H1 (cell line): ENCODE data around the gene MPRIP. TPM values are rescaled to one million over a fixed set of nuclear protein-coding genes. Genes with fewer than 3 reads are reported as not detected.
"Not testable (repeated sequence)": the region's sequence is repeated elsewhere in the genome, so short reads cannot be mapped to it uniquely, and the experiment has no call there.

ENCODE experiments used
- CTCF ChIA-PET: fragments of 300-600 bp; sonication (Branson Sonifier 250); formaldehyde crosslinking; loops from one replicate; lab custom pipeline; 2021; ENCODE audit not compliant: partially characterized antibody; lab: Charles Lee
- POLR2A ChIA-PET: fragments of 300-600 bp; sonication (Branson Sonifier 250); formaldehyde crosslinking; loops from one replicate; lab custom pipeline; 2021; ENCODE audit warnings: inconsistent platforms; ENCODE audit not compliant: partially characterized antibody; lab: Charles Lee
- DNase-seq, 2 experiments: peaks; one replicate each; pipeline versions ENCODE4 v3.0.0 to v3.0.0-alpha.2; 2010 to 2022; ENCODE audit warnings: low spot score in 2 of 2, low read depth in 1 of 2, mixed read lengths in 1 of 2
- FAIRE-seq: peaks from 2 replicates; lab custom pipeline; 2011; peaks lifted over from hg19 to GRCh38; lab: Jason Lieb, UNC
- H2AFZ ChIP-seq: 2 replicates; pipeline ENCODE4 v1.8.1; 2012; ENCODE audit warnings: low read length, inconsistent platforms
- H2AK5ac ChIP-seq: 2 replicates; pipeline ENCODE4 v1.6.1; 2013; ENCODE audit warnings: low read depth, low read length
- H2BK120ac ChIP-seq: replicated peaks from 2 replicates; pipeline ENCODE3; 2013; ENCODE audit warnings: low read depth, low read length, inconsistent platforms
- H2BK12ac ChIP-seq: 2 replicates; pipeline ENCODE4 v1.6.1; 2013; ENCODE audit warnings: low read depth, low read length
- H2BK15ac ChIP-seq: 2 replicates; pipeline ENCODE4 v1.6.1; 2013; ENCODE audit warnings: low read length
- H2BK20ac ChIP-seq: 2 replicates; pipeline ENCODE4 v1.6.1; 2013; ENCODE audit warnings: low read length
- H2BK5ac ChIP-seq: 2 replicates; pipeline ENCODE4 v1.6.1; 2013; ENCODE audit warnings: low read depth, low read length
- H3K14ac ChIP-seq: 2 replicates; pipeline ENCODE4 v1.6.1; 2013; ENCODE audit warnings: inconsistent platforms; ENCODE audit not compliant: insufficient read length
- H3K18ac ChIP-seq: 2 replicates; pipeline ENCODE4 v1.6.1; 2013; ENCODE audit warnings: low read length; ENCODE audit errors: extremely low read depth
- H3K23ac ChIP-seq: 2 replicates; pipeline ENCODE4 v1.6.1; 2013; ENCODE audit warnings: inconsistent platforms; ENCODE audit not compliant: insufficient read length
- H3K23me2 ChIP-seq: 2 replicates; pipeline ENCODE4 v1.6.1; 2013; ENCODE audit warnings: low read depth, low read length
- H3K27ac ChIP-seq: 2 replicates; pipeline ENCODE4 v1.6.1; 2011; ENCODE audit warnings: low read depth, low read length, inconsistent platforms
- H3K27me3 ChIP-seq, 4 experiments: replicated peaks in 1 of 4; 1 replicate in 1 of 4; 2 replicates in 3 of 4; pipeline versions ENCODE4 v1.6.1 to v1.8.1; 2011 to 2013; ENCODE audit warnings: low read length in 3 of 4, mild to moderate bottlenecking in 3 of 4, inconsistent platforms in 2 of 4, mixed read lengths in 2 of 4, moderate library complexity in 1 of 4; ENCODE audit not compliant: control insufficient read depth in 3 of 4, insufficient read depth in 3 of 4; ENCODE audit errors: extremely low read depth in 1 of 4
- H3K36me3 ChIP-seq, 4 experiments: 2 replicates each; pipeline versions ENCODE4 v1.6.1 to v1.8.1; 2011 to 2013; ENCODE audit warnings: mild to moderate bottlenecking in 4 of 4, low read length in 3 of 4, moderate library complexity in 2 of 4, control low read depth in 1 of 4, inconsistent platforms in 1 of 4; ENCODE audit not compliant: insufficient read depth in 4 of 4, control insufficient read depth in 2 of 4
- H3K4ac ChIP-seq: replicated peaks from 2 replicates; pipeline ENCODE3; 2013; ENCODE audit warnings: low read length, low read depth, mixed read lengths, inconsistent platforms; ENCODE audit not compliant: insufficient read length
- H3K4me1 ChIP-seq, 4 experiments: replicated peaks in 1 of 4; 1 replicate in 1 of 4; 2 replicates in 3 of 4; pipeline versions ENCODE4 v1.6.1 to v1.8.1; 2011 to 2013; ENCODE audit warnings: low read length in 3 of 4, inconsistent platforms in 2 of 4, mixed read lengths in 1 of 4; ENCODE audit not compliant: insufficient read depth in 4 of 4, control insufficient read depth in 3 of 4
- H3K4me2 ChIP-seq, 2 experiments: 2 replicates each; pipeline versions ENCODE4 v1.6.1 to v1.8.1; 2011 to 2013; ENCODE audit warnings: low read depth in 2 of 2, low read length in 2 of 2, control low read depth in 1 of 2, inconsistent platforms in 1 of 2, mild to moderate bottlenecking in 1 of 2; ENCODE audit not compliant: insufficient read depth in 1 of 2
- H3K4me3 ChIP-seq, 4 experiments: fragments of 200-600, 300-600 bp in 1 of 4; sonication (generic), shearing (Covaris generic), sonication (Bioruptor Twin) in 1 of 4; 2 replicates each; pipeline versions ENCODE4 v1.5.1 to v1.8.1; 2011 to 2016; ENCODE audit warnings: low read length in 4 of 4, low read depth in 3 of 4, control low read depth in 2 of 4, inconsistent platforms in 2 of 4, mild to moderate bottlenecking in 2 of 4, mixed read lengths in 1 of 4, moderate library complexity in 1 of 4; ENCODE audit not compliant: insufficient read depth in 2 of 4; ENCODE audit errors: extremely low read depth in 1 of 4
- H3K56ac ChIP-seq: replicated peaks from 2 replicates; pipeline ENCODE3; 2013; ENCODE audit warnings: low read depth, mild to moderate bottlenecking, mixed read lengths, low read length, inconsistent platforms; ENCODE audit not compliant: insufficient read length
- H3K79me1 ChIP-seq: 2 replicates; pipeline ENCODE4 v1.6.1; 2013; ENCODE audit warnings: low read depth, low read length, control low read depth
- H3K79me2 ChIP-seq, 2 experiments: 2 replicates each; pipeline versions ENCODE4 v1.6.1 to v1.8.1; 2012 to 2013; ENCODE audit warnings: low read length in 2 of 2, mild to moderate bottlenecking in 2 of 2, inconsistent platforms in 1 of 2; ENCODE audit not compliant: insufficient read depth in 2 of 2, control insufficient read depth in 1 of 2
- H3K9ac ChIP-seq, 4 experiments: replicated peaks in 1 of 4; 1 replicate in 1 of 4; 2 replicates in 3 of 4; pipeline versions ENCODE4 v1.6.1 to v1.8.1; 2011 to 2013; ENCODE audit warnings: low read depth in 3 of 4, low read length in 3 of 4, control low read depth in 2 of 4, mild to moderate bottlenecking in 2 of 4, moderate library complexity in 2 of 4, inconsistent platforms in 1 of 4; ENCODE audit errors: extremely low read depth in 1 of 4
- H3K9me3 ChIP-seq, 2 experiments: 2 replicates each; pipeline versions ENCODE4 v1.6.1 to v1.8.1; 2012 to 2013; ENCODE audit warnings: mild to moderate bottlenecking in 2 of 2, moderate library complexity in 2 of 2, control low read depth in 1 of 2, inconsistent platforms in 1 of 2, low read depth in 1 of 2, low read length in 1 of 2, mixed read lengths in 1 of 2; ENCODE audit not compliant: insufficient read depth in 2 of 2
- H4K20me1 ChIP-seq, 2 experiments: replicated peaks in 1 of 2; 2 replicates each; pipeline versions ENCODE3 to v1.8.1; 2011 to 2013; ENCODE audit warnings: inconsistent platforms in 2 of 2, low read length in 2 of 2, mild to moderate bottlenecking in 1 of 2; ENCODE audit not compliant: insufficient read depth in 2 of 2, control insufficient read depth in 1 of 2
- H4K5ac ChIP-seq: 2 replicates; pipeline ENCODE4 v1.6.1; 2013; ENCODE audit warnings: low read length, low read depth, mixed read lengths, inconsistent platforms; ENCODE audit not compliant: insufficient read length
- H4K8ac ChIP-seq: 2 replicates; pipeline ENCODE4 v1.8.0; 2013; ENCODE audit warnings: mild to moderate bottlenecking, moderate library complexity, low read length, inconsistent platforms; ENCODE audit not compliant: insufficient read depth; ENCODE audit errors: extremely low read depth
- H4K91ac ChIP-seq: replicated peaks from 2 replicates; pipeline ENCODE3; 2013; ENCODE audit warnings: low read length, mixed read lengths, inconsistent platforms; ENCODE audit not compliant: insufficient read length
- WGBS, 2 experiments: shearing (Covaris generic) in 1 of 2; methylation state at CpG; one replicate each; pipeline versions ENCODE4 v1.1.6 to v1.1.7; 2013 to 2015; ENCODE audit warnings: low lambda C conversion rate in 2 of 2, mixed read lengths in 2 of 2, inconsistent platforms in 1 of 2, low coverage in 1 of 2, missing lambda C conversion rate in 1 of 2; ENCODE audit not compliant: insufficient replicate concordance in 2 of 2, insufficient coverage in 1 of 2, insufficient read length in 1 of 2; ENCODE audit errors: extremely low coverage in 1 of 2, missing lambda C conversion rate in 1 of 2; 5-methylcytosine and 5-hydroxymethylcytosine counted together
- polyA plus RNA-seq, 7 experiments: library from polyadenylated mRNA; depleted of rRNA in 3 of 7; stranded (reverse) in 5 of 7; unstranded in 2 of 7; fragments of >200 nt in 5 of 7; fragments of 200-250 nt in 2 of 7; gene quantifications; 1 replicate in 5 of 7; 2 replicates in 1 of 7; 4 replicates in 1 of 7; pipeline versions ENCODE4 v1.2.1 to v1.2.3, GENCODE V29; 2011 to 2013; ENCODE audit warnings: missing spikeins in 2 of 7, mixed read lengths in 2 of 7
- total RNA-seq: library from RNA; stranded (reverse); fragmentation: NEBNext Ultra II Directional; extraction: Animal tissue kit (Norgen Biotek cat#: 25700); gene quantifications from 2 replicates; pipeline ENCODE4 v1.2.1, GENCODE V29; 2021

MPRIP gene
- total and polyA plus RNA-seq, 2 of the 8 experiments (the other 6 are each of a cell fraction or from before 2014, with no cell fraction given) = 48.6 to 146 TPM

GRCh38 chr17:17010545-17011034 lies 31.7 kb upstream of the MPRIP start:
- H3K4me1 ChIP-seq, FAIRE-seq, H3K79me2 ChIP-seq, H3K4me3 ChIP-seq, CTCF ChIA-PET, H3K27me3 ChIP-seq, H2AK5ac ChIP-seq, H3K14ac ChIP-seq, H2AFZ ChIP-seq, H3K36me3 ChIP-seq, H2BK20ac ChIP-seq, H2BK120ac ChIP-seq, H3K4me2 ChIP-seq, H3K9ac ChIP-seq, H3K4ac ChIP-seq, H2BK15ac ChIP-seq, H3K9me3 ChIP-seq, H4K8ac ChIP-seq, H3K18ac ChIP-seq, DNase-seq, H4K20me1 ChIP-seq, H3K56ac ChIP-seq, H4K5ac ChIP-seq, H3K23ac ChIP-seq, POLR2A ChIA-PET, H2BK12ac ChIP-seq, H3K27ac ChIP-seq, H3K23me2 ChIP-seq, H4K91ac ChIP-seq, H3K79me1 ChIP-seq, H2BK5ac ChIP-seq: not testable (repeated sequence)
- 96% methylated on average over 4 of the region's 12 CpGs; no CpG with 5 or more reads in 1 of the 2 experiments for WGBS, 2 experiments
